ENCODE data around the gene SLC38A6.
"Not testable (repeated sequence)": the region's sequence is repeated elsewhere in the genome, so short reads cannot be mapped to it uniquely, and the experiment has no call there.

Gene SLC38A6

DNA sequence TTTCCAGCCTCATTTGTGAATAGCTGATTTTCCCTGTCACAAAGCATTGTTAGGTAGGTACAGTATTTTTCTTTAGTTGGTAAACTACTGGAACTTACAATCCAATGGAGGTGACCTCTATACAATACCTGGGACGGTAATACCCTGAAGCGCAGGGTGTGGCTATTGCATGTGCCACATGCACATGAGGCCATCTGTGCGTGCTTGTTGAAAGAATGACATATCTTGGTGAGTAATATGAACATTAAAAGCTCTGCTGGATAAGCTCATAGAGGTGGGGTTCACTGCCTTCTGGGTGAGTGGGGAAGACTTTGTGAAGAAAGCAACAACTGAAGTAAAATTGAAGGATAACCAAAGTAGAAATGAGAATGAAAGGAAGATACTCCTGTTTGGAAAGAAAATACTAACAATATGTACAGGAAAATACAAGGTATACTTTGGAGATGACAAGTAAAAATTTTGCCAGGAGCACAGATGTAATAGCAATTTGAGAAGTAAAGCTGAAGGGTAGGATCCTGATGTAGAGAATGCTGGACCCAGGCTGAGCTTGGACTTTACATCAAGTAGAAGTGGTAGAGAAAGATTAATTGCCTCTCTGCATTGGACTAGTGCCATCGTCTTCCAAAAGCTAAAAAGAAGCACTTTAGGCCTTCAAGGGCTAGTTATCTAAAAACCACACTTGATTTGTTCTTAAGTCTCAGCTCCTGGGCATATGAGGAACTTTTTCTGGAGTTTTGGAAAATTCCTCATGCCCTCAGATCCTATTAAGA is 97.1 kb downstream of the SLC38A6 start:
- no peak overlapping the region for H3K4me3 ChIP-seq (replicated peaks; ENCODE audit: low read depth, low read length)
- TF ChIP-seq, protein P1, sequence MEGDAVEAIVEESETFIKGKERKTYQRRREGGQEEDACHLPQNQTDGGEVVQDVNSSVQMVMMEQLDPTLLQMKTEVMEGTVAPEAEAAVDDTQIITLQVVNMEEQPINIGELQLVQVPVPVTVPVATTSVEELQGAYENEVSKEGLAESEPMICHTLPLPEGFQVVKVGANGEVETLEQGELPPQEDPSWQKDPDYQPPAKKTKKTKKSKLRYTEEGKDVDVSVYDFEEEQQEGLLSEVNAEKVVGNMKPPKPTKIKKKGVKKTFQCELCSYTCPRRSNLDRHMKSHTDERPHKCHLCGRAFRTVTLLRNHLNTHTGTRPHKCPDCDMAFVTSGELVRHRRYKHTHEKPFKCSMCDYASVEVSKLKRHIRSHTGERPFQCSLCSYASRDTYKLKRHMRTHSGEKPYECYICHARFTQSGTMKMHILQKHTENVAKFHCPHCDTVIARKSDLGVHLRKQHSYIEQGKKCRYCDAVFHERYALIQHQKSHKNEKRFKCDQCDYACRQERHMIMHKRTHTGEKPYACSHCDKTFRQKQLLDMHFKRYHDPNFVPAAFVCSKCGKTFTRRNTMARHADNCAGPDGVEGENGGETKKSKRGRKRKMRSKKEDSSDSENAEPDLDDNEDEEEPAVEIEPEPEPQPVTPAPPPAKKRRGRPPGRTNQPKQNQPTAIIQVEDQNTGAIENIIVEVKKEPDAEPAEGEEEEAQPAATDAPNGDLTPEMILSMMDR (IDR thresholded peaks at IDR 0.05; ENCODE audit: low read length, missing control alignments), result no peak
- no peak for DNase-seq (ENCODE audit: low read depth)

- TF ChIP-seq, protein P1 (IDR thresholded peaks at IDR 0.05; ENCODE audit: low read length, missing control alignments), result no peak
- no peak for DNase-seq (ENCODE audit: low read depth)
- H3K4me3 ChIP-seq (replicated peaks; ENCODE audit: low read depth, low read length), result no peak overlapping the region
Measured at GRCh38 chr14:61080591-61081010, 99.6 kb downstream of the SLC38A6 start.

- TF ChIP-seq, protein P1 (IDR thresholded peaks at IDR 0.05; ENCODE audit: low read length, missing control alignments), result no peak
- no peak for DNase-seq (ENCODE audit: low read depth)
- no peak overlapping the region for H3K4me3 ChIP-seq (replicated peaks; ENCODE audit: low read depth, low read length)
Measured at GRCh38 chr14:61088081-61088480, 107.0 kb downstream of the SLC38A6 start.

- no peak for DNase-seq (ENCODE audit: low read depth)
- TF ChIP-seq, protein P1 (IDR thresholded peaks at IDR 0.05; ENCODE audit: low read length, missing control alignments), result no peak
- no peak overlapping the region for H3K4me3 ChIP-seq (replicated peaks; ENCODE audit: low read depth, low read length)
Measured at GRCh38 chr14:61089126-61089750, 108.2 kb downstream of the SLC38A6 start.

- DNase-seq (ENCODE audit: low read depth), result no peak
- H3K4me3 ChIP-seq (replicated peaks; ENCODE audit: low read depth, low read length), result no peak overlapping the region
- TF ChIP-seq, protein P1 (IDR thresholded peaks at IDR 0.05; ENCODE audit: low read length, missing control alignments), result no peak
Measured at GRCh38 chr14:61090432-61091216, 109.6 kb downstream of the SLC38A6 start.

DNA sequence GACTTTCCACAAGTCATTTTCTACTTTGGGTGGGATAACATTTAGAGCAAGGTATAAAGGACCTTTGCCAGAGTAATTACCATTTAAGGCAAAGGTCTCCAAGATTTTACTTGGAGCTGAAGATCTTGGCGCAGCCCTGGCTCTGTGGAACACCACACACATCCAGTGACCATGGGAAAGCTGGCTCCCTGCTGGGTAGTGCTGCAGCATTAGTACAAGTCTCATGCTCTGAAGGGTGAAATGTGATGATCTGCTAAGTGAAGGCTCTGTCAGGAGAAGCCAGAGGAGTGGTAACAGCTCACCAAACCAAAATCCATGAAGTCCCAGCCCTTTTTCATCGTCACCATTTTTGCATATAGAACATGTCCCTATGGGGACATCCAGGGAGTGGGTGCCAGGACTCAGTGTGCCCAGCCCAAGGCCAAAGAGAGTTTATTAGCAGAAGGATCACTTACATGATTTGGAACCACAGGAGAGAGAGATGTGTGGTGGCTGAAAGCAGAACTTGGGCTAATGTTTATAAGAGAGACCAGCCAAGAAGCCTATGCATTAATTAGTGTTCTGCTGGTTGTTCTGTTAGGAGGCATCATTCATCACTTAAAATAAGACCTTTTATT is 110.7 kb downstream of the SLC38A6 start:
- no peak for DNase-seq (ENCODE audit: low read depth)
- H3K4me3 ChIP-seq (replicated peaks; ENCODE audit: low read depth, low read length), result no peak overlapping the region
- TF ChIP-seq, protein P1 (IDR thresholded peaks at IDR 0.05; ENCODE audit: low read length, missing control alignments), result no peak

DNA sequence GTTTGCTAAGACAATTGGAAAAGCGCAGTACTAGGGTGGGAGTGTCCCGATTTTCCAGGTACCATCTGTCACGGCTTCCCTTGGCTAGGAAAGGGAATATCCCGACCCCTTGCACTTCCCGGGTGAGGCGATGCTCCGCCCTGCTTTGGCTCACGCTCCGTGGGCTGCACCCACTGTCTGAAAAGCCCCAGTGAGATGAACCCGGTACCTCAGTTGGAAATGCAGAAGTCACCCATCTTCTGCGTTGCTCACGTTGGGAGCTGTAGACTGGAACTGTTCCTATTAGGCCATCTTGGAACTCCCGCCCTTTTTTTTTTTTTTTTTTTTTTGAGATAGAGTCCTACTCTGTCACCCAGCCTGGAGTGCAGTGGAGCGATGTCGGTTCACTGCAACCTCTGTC is 117.1 kb downstream of the SLC38A6 start:
- H3K4me3 ChIP-seq (replicated peaks; ENCODE audit: low read depth, low read length); DNase-seq (ENCODE audit: low read depth): not testable (repeated sequence)
